Pancreas (tissue), 10 donors: ENCODE results near the gene MBD5. TPM values are rescaled to one million over a fixed set of nuclear protein-coding genes. Genes with fewer than 3 reads are reported as not detected.

Source experiments
- ATAC-seq, 4 donors: fragments of 200-7000 bp; cut with Tn5 transposase; one replicate each; pipeline versions ENCODE4 v1.8.0 to v1.9.1; 2020; ENCODE audit warnings: mild to moderate bottlenecking in 4 of 4, moderate library complexity in 4 of 4
- DNase-seq, 6 donors: peaks; one replicate each; pipeline ENCODE4 v3.0.0-alpha.2; 2020
- FAIRE-seq: peaks from 2 replicates; lab custom pipeline; 2012; peaks lifted over from hg19 to GRCh38; lab: Jason Lieb, UNC
- H3K27ac ChIP-seq, 4 donors: fragments of 200-600 bp; sonication (generic); 1 replicate in 3 of 4; 2 replicates in 1 of 4; pipeline versions ENCODE4 v1.5.0 to v1.8.0; 2020
- H3K27me3 ChIP-seq, 4 donors: fragments of 200-600 bp; one replicate each; pipeline ENCODE4 v1.8.0; 2021
- H3K36me3 ChIP-seq, 3 donors: fragments of 200-600 bp; sonication (generic) in 1 of 3; one replicate each; pipeline versions ENCODE4 v1.5.0 to v1.8.0; 2020 to 2021
- H3K4me1 ChIP-seq, 3 donors: fragments of 200-600 bp; one replicate each; pipeline ENCODE4 v1.8.0; 2021
- H3K4me3 ChIP-seq, 4 donors: fragments of 200-600 bp; sonication (generic) in 2 of 4; one replicate each; pipeline versions ENCODE4 v1.5.0 to v1.8.0; 2020 to 2021
- H3K9me3 ChIP-seq, 4 donors: fragments of 200-600 bp; one replicate each; pipeline ENCODE4 v1.8.0; 2021
- WGBS, 2 donors: extraction: QIAGEN DNeasy Blood & Tissue Kit; methylation state at CpG; one replicate each; pipeline ENCODE4 v1.1.7; 2013; 5-methylcytosine and 5-hydroxymethylcytosine counted together
- intact Hi-C, 3 donors: fragments of 100-400 bp; cut with DNase I; formaldehyde crosslinking; loops; one replicate each; pipeline versions ENCODE4 v1.11.1 to v1.14.2; 2022
- polyA plus RNA-seq, 2 donors: library from polyadenylated mRNA; stranded (reverse); fragments of 200-250 nt; gene quantifications; one replicate each; pipeline ENCODE4 v1.2.3, GENCODE V29; 2013
- total RNA-seq, 6 donors: library from RNA; stranded (reverse); fragmentation: NEBNext Ultra II Directional in 4 of 6; extraction: Animal tissue kit (Norgen Biotek cat#: 25700) in 4 of 6; gene quantifications; one replicate each; pipeline versions ENCODE4 v1.2.1 to v1.2.4, GENCODE V29; 2021 to 2023
- TF ChIP-seq, protein P1 (sequence below), 4 donors: fragments of 200-600 bp; sonication (generic) in 3 of 4; IDR thresholded peaks; one replicate each; pipeline versions ENCODE4 v1.5.0 to v1.8.0; 2021; ENCODE audit warnings: antibody characterized with exemption in 4 of 4
- donor health status: healthy with polysubstance abuse.
- donor health status: DM: no; HTN: no; CAD: no; lungs with moderate emphysema.
- donor health status: DM: no; HTN: no; CAD: no.
- donor health status: control.
- donor health status: control.
- donor health status: Bipolar disorder and iron deficiency.
- donor health status: DM: yes; HTN: yes; CAD: no.
- donor health status: DM: no; HTN: no; CAD: no.
- donor health status: DM: no; HTN: no; CAD: no.
- donor health status: DM: yes; HTN: yes; CAD: no.

The MBD5 gene
- total and polyA plus RNA-seq, 8 donors, result 4.5 to 27.4 (median 12.8) TPM

- Histone ChIP-seq H3K27me3 (no peaks in the 10 kb centered on the region), H3K27ac (no peak overlapping the region), H3K4me1 (no peaks in the 10 kb centered on the region), H3K9me3 (no peaks in the 10 kb centered on the region), H3K36me3 (peaks cover 0 to 5% (median 4%) of the 10 kb centered on the region in 3 donors), H3K4me3 (no peak overlapping the region)
- intact Hi-C loops, result no loop called here
- ATAC-seq (no peak), DNase-seq (no peak), FAIRE-seq (no peak)
- TF ChIP-seq, protein P1, sequence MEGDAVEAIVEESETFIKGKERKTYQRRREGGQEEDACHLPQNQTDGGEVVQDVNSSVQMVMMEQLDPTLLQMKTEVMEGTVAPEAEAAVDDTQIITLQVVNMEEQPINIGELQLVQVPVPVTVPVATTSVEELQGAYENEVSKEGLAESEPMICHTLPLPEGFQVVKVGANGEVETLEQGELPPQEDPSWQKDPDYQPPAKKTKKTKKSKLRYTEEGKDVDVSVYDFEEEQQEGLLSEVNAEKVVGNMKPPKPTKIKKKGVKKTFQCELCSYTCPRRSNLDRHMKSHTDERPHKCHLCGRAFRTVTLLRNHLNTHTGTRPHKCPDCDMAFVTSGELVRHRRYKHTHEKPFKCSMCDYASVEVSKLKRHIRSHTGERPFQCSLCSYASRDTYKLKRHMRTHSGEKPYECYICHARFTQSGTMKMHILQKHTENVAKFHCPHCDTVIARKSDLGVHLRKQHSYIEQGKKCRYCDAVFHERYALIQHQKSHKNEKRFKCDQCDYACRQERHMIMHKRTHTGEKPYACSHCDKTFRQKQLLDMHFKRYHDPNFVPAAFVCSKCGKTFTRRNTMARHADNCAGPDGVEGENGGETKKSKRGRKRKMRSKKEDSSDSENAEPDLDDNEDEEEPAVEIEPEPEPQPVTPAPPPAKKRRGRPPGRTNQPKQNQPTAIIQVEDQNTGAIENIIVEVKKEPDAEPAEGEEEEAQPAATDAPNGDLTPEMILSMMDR (IDR thresholded peaks at IDR 0.05), result no peak
- 93 to 100% methylated on average over 1 of the region's 1 CpG for WGBS, 2 donors
Observed at GRCh38 chr2:148179724-148180123, 158.8 kb downstream of the MBD5 start.

DNA sequence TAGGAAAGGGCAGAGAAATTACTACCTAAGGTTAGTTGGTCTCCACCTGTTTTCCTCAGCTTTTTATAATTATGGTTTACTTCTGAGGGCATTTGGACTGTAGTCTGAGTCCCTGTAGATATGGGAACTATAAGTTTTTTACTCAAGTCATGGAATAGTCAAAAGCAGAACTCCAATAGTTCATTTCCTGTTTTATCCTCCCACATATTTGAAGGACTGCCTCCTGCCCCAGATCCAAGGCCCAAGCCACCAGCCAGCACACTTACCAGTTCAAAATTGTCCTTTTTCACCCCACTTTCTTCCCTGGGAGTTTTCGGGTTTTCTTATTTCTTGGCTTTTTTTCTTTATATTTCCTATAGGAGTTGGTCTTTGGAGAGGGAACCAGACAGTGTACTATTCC lies 164.1 kb downstream of the MBD5 start:
- TF ChIP-seq, protein P1 (IDR thresholded peaks at IDR 0.05), result no peak
- Histone ChIP-seq H3K4me3 (no peak overlapping the region), H3K27me3 (no peaks in the 10 kb centered on the region), H3K36me3 (peaks cover 0 to 4% (median 0%) of the 10 kb centered on the region in 3 donors), H3K27ac (no peak overlapping the region), H3K4me1 (no peaks in the 10 kb centered on the region), H3K9me3 (no peaks in the 10 kb centered on the region)
- no peak for ATAC-seq
- WGBS, 2 donors, result 95% methylated on average over 1 of the region's 1 CpG
- no peak for DNase-seq
- no peak for FAIRE-seq
- intact Hi-C loops, result no loop called here

- no peaks in the 10 kb centered on the region for H3K36me3 ChIP-seq
- DNase-seq (no peak), FAIRE-seq (no peak), ATAC-seq (no peak)
- no peak overlapping the region for H3K27ac ChIP-seq
- H3K9me3 ChIP-seq, result no peaks in the 10 kb centered on the region
- no peaks in the 10 kb centered on the region for H3K4me1 ChIP-seq
- no peaks in the 10 kb centered on the region for H3K27me3 ChIP-seq
- no peak overlapping the region for H3K4me3 ChIP-seq
- TF ChIP-seq, protein P1 (IDR thresholded peaks at IDR 0.05), result no peak
- intact Hi-C loops, result no loop called here
Observed at GRCh38 chr2:148194882-148195281, 174.0 kb downstream of the MBD5 start.

- 91 to 94% methylated on average over 15 of the region's 15 CpGs for WGBS, 2 donors
- ATAC-seq, result peak in 3 of 4 donors; percentile 30 to 40 (median 35)
Observed at GRCh38 chr2:148201075-148202004, 180.4 kb downstream of the MBD5 start.

More at GRCh38 chr2:148201075-148202004, 180.4 kb downstream of the MBD5 start:
- Histone ChIP-seq H3K4me3 (no peak overlapping the region), H3K27ac (no peak overlapping the region), H3K36me3 (no peaks in the 10 kb centered on the region), H3K27me3 (no peaks in the 10 kb centered on the region), H3K4me1 (no peaks in the 10 kb centered on the region), H3K9me3 (no peaks in the 10 kb centered on the region)
- FAIRE-seq (no peak), DNase-seq (peak in 4 of 6 donors; percentile 13 to 54 (median 30))
- intact Hi-C loops, result no loop called here
- TF ChIP-seq, protein P1 (IDR thresholded peaks at IDR 0.05), result no peak
